ENCODE results near the gene ABCB7. TPM values are rescaled to one million over a fixed set of nuclear protein-coding genes. Genes with fewer than 3 reads are reported as not detected.

The ABCB7 gene
- total and polyA plus RNA-seq, 2 of the 4 experiments (the other 2 are of a cell fraction): 9.3 to 15.8 TPM

GRCh38 chrX:75155447-75155826, 646 bp downstream of the ABCB7 start:
- BruUV-seq (replicated peaks): no TSS peak
- CTCF ChIA-PET: no interaction called here
- peak overlapping the region; percentile 47; the same call in 1 of the 2 replicates for H3K56ac ChIP-seq (ENCODE audit: extremely low read depth, insufficient read depth, low read length)
- no peaks in the 10 kb centered on the region for H4K20me1 ChIP-seq (ENCODE audit: insufficient read depth, low read length)
- H3K9me3 ChIP-seq (ENCODE audit: control insufficient read depth, insufficient read depth, low read length): no peaks in the 10 kb centered on the region
- in situ Hi-C loops (cut with MboI; ENCODE audit: low sequenced_read_pairs) (loop anchor here (10.0 kb wide), 1 partner anchor 59 kb away; no protein-coding TSS in a partner anchor), dilution Hi-C loops (cut with HindIII; ENCODE audit: low sequenced_read_pairs, unreplicated experiment) (no loop called here), intact Hi-C loops (cut with micrococcal nuclease) (no loop called here)
- no peak overlapping the region for H2BK120ac ChIP-seq (ENCODE audit: low read depth, low read length)
- peak overlapping the region; percentile 75 for H3K4me2 ChIP-seq (ENCODE audit: low read depth, low read length)
- no peaks in the 10 kb centered on the region for H3K79me1 ChIP-seq (ENCODE audit: low read depth in 1 of 2, low read length in 2 of 2)
- H3K18ac ChIP-seq (ENCODE audit: low read depth, low read length): no peak overlapping the region
- H2AK9ac ChIP-seq (replicated peaks; ENCODE audit: low read depth, low read length, poor library complexity): no peak overlapping the region
- H3K9ac ChIP-seq (ENCODE audit: low read depth, low read length): peak overlapping the region; percentile 77
- TF ChIP-seq USF2 (IDR thresholded peaks at IDR 0.05; ENCODE audit: low read depth, low read length) (no peak), POLR2A (IDR thresholded peaks at IDR 0.05; ENCODE audit: low read depth, low read length) (no peak), CEBPB (IDR thresholded peaks at IDR 0.05; ENCODE audit: low read depth, low read length) (no peak), FOS (IDR thresholded peaks at IDR 0.05; ENCODE audit: low read depth, low read length) (no peak), RCOR1 (IDR thresholded peaks at IDR 0.05; ENCODE audit: insufficient replicate concordance, low read length) (no peak), MXI1 (IDR thresholded peaks at IDR 0.05; ENCODE audit: borderline replicate concordance, low read depth, low read length) (no peak), MAZ (IDR thresholded peaks at IDR 0.05; ENCODE audit: borderline replicate concordance, low read depth, low read length) (no peak), RAD21 (IDR thresholded peaks at IDR 0.05; ENCODE audit: low read length) (no peak), SMC3 (IDR thresholded peaks at IDR 0.05; ENCODE audit: low read depth, low read length) (no peak)
- TF ChIP-seq, protein P1, sequence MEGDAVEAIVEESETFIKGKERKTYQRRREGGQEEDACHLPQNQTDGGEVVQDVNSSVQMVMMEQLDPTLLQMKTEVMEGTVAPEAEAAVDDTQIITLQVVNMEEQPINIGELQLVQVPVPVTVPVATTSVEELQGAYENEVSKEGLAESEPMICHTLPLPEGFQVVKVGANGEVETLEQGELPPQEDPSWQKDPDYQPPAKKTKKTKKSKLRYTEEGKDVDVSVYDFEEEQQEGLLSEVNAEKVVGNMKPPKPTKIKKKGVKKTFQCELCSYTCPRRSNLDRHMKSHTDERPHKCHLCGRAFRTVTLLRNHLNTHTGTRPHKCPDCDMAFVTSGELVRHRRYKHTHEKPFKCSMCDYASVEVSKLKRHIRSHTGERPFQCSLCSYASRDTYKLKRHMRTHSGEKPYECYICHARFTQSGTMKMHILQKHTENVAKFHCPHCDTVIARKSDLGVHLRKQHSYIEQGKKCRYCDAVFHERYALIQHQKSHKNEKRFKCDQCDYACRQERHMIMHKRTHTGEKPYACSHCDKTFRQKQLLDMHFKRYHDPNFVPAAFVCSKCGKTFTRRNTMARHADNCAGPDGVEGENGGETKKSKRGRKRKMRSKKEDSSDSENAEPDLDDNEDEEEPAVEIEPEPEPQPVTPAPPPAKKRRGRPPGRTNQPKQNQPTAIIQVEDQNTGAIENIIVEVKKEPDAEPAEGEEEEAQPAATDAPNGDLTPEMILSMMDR (conservative IDR thresholded peaks at IDR 0.05; ENCODE audit: low read depth, low read length): no peak
- H4K5ac ChIP-seq (ENCODE audit: low read depth, low read length): no peak overlapping the region
- H4K8ac ChIP-seq (ENCODE audit: low read depth in 2 of 2, low read length in 2 of 2): peak overlapping the region; percentile 79 to 100; a peak in 3 of 4 replicates
- DNase-seq: peak; percentile 4
- no peaks in the 10 kb centered on the region for H3K9me1 ChIP-seq (ENCODE audit: insufficient read depth, low read length)
- H3K27ac ChIP-seq (ENCODE audit: insufficient read depth, low read length): no peak overlapping the region
- WGBS, 2 experiments (ENCODE audit: extremely low coverage in 2 of 2, insufficient read length in 1 of 2): no CpG with 5 or more reads among the region's 6 CpGs
- H3K36me3 ChIP-seq (ENCODE audit: control insufficient read depth, insufficient read depth, low read length): no peaks in the 10 kb centered on the region
- POLR2A ChIA-PET (ENCODE audit: unreplicated experiment): no interaction called here
- H2BK15ac ChIP-seq (ENCODE audit: low read depth, low read length): no peak overlapping the region
- no peak overlapping the region for H2AK5ac ChIP-seq (ENCODE audit: low read depth, low read length)
- H4K91ac ChIP-seq (ENCODE audit: insufficient read depth, low read depth, low read length): no peak overlapping the region
- H3K27me3 ChIP-seq (ENCODE audit: control insufficient read depth, insufficient read depth, low read length): no peaks in the 10 kb centered on the region
- H3K4me1 ChIP-seq (ENCODE audit: control insufficient read depth, insufficient read depth, low read length): no peaks in the 10 kb centered on the region
- peak overlapping the region; percentile 74 for H3K4me3 ChIP-seq (ENCODE audit: insufficient read depth, low read depth, low read length)
- peak; percentile 40 for ATAC-seq (ENCODE audit: low read depth)
- H2BK5ac ChIP-seq (ENCODE audit: low read depth, low read length, poor library complexity, severe bottlenecking): no peak overlapping the region
- H2AFZ ChIP-seq (replicated peaks; ENCODE audit: low read length, poor library complexity): peak overlapping the region; percentile 94
- H3K23ac ChIP-seq (ENCODE audit: low read depth, low read length): no peak overlapping the region
- H2BK20ac ChIP-seq (ENCODE audit: low read depth, low read length): no peak overlapping the region
- no peak overlapping the region for H3K14ac ChIP-seq (replicated peaks; ENCODE audit: low read depth, low read length)
- no peak overlapping the region for H3K4ac ChIP-seq (ENCODE audit: low read depth, low read length)

Measured in IMR-90 (cell line).